Right ventricle myocardium superior (tissue), 1 donor: Measurements from ENCODE around the gene ADD1. TPM values are rescaled to one million over a fixed set of nuclear protein-coding genes. Genes with fewer than 3 reads are reported as not detected.
A peak's percentile ranks its signal among the peaks of the same experiment; 100 is the strongest.

Source experiments
- ATAC-seq: fragments of 200-7000 bp; cut with Tn5 transposase; one replicate; pipeline ENCODE4 v1.9.1; 2020; ENCODE audit warnings: mild to moderate bottlenecking; ENCODE audit not compliant: poor library complexity
- DNase-seq: peaks from one replicate; pipeline ENCODE4 v3.0.0-alpha.2; 2020
- intact Hi-C: fragments of 100-400 bp; cut with DNase I; formaldehyde crosslinking; loops from one replicate; pipeline ENCODE4 v1.11.2; 2022
- total RNA-seq: library from RNA; stranded (reverse); fragmentation: NEBNext Ultra II Directional; extraction: Animal tissue kit (Norgen Biotek cat#: 25700); gene quantifications from one replicate; pipeline ENCODE4 v1.2.1, GENCODE V29; 2021
- donor health status: DM: no; HTN: yes; CAD: no; lungs with severe emphysema.

Gene ADD1
- total RNA-seq, 1 donor from 2014 or later: 217 TPM

DNA sequence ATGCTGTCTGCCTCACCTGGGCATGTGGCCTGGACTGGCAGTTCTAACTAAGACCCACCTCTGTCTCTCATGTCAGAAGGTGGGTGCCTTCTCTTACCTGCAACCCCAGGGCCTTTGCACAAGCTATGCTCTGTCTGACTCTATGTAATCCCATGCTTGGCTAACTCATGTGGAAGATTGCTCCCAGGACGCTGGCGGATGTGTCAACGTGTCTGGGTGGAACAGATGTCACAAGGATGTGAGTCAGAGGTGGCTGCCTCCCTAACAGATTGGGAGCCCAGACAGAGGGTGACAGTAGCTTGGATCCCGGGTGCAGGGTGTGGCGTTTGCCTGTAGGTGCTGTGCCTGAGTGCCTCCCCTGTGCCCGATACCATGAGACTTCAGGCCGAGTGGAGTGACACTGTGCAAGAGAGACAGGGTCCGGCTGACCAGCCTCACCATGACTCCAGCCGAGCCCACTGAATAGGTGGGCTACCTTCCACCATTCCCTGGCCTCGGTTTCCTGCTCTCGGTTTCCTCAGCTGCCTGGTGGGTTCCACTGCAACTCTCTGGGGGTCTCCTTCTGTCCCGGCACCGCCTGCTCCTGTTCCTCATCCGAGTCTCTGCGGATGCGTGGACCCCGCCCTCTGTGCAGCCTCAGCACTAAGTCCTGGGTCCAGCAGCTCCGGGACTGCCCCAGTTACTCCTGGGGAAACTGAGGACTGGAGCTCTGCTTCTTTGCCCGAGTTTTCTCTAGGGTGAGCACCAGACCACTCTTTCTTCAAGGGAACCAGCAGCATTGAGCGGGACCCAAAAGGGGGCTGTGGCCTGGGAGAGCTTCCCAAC, 39.8 kb upstream of the ADD1 start:
- peak; percentile 63 for DNase-seq
- no peak for ATAC-seq
- intact Hi-C loops: no loop called here

DNA sequence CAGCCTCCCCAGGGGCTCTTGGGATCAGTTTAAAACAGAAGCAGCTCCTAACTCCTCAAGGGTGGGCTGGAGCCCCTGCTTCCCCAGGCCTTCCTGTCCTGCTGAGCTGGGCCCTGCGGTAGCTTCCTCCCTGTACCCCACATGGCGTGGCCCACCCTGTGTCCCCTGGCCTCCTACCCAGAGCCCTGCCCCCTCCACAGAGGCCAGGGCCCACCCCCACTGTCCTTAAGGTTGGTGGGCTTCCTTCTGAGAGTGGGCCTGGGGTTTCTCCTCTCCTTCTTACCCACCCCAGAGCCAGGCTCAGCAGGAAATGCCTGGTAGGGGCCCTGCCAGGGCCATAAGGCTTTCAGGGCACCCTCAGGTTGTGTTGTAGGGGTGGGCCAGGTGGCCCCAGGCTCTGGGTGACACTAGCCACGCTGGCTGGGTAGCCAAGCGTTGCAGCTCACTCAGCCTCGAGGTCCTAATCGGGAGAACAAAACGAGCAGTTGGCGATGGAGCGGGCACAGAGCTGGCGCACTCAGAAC, 39.1 kb upstream of the ADD1 start:
- DNase-seq: peak; percentile 43
- intact Hi-C loops: no loop called here
- no peak for ATAC-seq

DNA sequence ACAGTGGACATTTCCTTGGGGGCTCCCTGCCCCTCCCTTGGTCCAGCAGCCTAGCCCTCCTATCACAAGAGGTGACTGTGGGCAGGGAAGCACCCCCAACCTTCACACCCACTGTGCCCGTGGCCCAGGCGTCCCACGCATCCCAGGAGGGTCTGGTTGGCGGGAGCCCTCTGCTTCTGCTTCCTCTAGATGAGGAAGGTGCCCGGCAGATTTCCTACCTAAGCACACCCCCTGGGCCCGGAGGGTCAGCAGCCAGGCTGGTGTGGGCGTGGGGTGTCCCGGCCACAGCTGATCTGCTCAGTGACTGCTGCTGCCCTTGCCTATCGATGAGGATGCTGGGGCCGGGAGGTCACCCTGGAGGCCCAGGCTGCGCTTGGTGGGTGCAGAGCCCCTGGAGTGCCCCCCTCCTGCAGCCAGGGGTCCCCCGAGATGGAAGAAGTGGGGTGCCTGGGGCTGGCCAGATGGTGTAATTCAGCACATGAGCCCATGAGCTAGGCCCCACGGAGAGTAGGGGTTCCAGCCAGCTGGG, 38.6 kb upstream of the ADD1 start:
- ATAC-seq (no peak), DNase-seq (peak; percentile 46)
- intact Hi-C loops: no loop called here

DNA sequence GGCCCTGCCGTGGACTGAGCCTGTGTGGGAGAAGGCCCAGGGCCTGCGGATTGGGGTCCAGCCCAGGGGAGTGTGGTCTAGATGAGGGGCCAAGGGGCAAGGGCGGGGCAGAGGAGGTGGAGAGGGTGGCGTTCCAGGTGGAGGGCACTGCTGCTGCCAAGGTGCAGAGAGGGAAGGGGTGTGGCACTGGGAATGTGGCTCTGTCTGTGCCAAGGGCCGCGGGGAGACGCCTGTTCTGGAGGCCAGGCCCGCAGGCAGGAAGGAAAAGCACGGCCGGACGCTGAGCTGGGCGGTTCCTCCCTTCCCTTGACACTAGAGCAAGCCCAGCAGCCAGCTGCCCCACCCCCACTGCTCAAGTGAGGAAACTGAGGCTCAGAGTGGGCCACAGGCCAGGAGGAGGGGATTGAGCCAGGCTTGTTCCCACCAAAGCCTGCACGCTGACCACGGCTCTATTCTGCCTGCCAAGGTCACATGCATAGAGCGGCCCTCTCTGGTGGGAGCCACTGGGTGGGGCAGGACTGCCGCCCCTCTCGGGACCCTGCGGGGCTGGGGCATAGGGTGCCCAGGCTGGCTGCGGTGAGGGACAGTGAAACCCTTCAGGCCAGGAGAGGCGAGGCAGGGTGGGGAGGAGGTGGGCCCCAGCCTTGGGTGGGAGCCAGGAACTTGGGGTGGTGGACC, 37.8 kb upstream of the ADD1 start:
- intact Hi-C loops: no loop called here
- DNase-seq (peak; percentile 88), ATAC-seq (peak; percentile 29)

DNA sequence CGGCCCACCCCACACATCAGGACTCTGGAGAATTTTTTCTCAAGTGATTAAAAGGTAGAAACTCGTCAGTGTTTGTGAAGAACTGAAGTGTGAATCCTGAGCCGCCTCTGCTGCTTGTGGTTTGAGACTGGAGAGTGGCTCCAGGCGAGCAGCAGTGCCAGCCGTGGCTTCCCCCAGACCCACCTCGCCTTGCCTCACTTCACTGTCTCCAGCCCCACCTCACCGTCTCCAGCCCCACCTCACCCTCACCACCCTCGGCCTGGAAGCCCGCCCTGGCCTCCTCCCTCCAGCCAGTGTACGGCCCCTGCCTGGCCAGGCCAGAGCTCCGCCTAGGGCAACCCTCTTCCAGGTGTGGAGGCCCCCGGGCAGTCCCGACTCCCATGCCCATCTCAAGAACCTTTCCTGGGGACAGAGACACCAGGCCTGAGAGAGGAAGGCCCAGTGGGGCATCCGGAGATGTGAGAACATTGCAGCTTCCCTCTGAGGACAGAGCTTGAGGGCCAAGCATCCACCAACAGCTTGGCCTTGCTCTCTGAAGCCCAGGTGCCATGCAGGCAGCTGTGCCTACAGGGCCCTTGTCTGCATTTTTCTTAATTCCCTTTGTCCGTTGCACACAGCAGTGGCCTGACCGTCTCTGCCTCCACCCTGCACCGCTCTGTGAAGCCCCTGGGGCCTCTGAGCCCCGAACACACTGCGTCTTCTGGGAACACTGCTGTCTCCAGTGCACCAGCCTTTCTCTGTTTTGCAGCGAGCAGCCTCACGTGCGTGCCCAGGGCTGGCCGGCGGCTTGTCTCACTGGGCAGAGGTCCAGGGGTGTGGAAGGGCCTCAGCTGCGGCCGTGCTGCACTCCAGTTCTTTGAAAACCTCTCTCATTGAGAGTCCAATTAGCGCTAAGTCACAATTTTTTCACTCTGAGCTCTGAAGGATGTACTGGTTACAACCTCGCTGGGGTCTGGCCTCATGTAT, 37.0 kb upstream of the ADD1 start:
- DNase-seq: peak; percentile 86
- ATAC-seq: peak; percentile 66
- intact Hi-C loops: no loop called here

DNA sequence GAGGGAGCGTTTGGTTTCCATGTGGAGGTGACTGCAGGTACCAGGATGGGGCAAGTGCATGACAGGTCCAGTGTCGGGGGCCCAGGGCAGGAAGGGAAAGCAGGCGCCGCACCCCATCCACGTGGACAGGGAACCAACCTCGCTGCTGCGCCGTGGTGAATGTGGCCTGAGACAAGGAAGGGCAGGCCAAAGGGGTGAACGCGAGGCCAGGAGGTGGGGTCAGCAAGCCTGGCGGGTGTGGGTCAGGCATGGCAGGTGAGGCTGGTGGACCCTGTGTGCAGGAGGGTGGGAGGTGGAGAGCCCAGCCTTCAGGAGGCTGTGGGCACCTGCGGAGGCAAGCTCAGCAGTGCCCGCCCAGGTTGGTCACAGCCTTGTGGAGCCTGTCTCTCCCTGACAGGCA, 36.1 kb upstream of the ADD1 start:
- peak; percentile 40 for DNase-seq
- intact Hi-C loops: no loop called here
- no peak for ATAC-seq

DNA sequence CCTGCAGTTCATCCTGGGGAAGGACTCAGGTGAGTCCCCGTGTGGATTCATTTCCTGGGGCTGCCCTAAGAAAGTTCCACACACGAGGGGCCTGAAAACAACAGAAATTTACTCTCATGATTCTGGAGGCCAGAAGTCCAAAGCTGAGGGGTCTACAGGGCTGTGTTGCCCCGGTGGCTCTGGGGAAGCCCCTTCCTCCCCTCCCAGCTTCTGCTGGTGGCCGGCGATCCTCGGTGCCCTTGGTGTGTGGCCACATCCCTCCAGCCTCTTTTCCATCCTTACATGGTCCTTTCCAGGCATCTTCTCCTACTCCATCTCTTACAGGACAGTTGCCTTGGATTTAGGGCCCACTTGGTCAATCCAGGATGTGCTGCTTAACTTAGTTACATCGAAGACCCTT, 35.6 kb upstream of the ADD1 start:
- intact Hi-C loops: no loop called here
- ATAC-seq (no peak), DNase-seq (no peak)

DNA sequence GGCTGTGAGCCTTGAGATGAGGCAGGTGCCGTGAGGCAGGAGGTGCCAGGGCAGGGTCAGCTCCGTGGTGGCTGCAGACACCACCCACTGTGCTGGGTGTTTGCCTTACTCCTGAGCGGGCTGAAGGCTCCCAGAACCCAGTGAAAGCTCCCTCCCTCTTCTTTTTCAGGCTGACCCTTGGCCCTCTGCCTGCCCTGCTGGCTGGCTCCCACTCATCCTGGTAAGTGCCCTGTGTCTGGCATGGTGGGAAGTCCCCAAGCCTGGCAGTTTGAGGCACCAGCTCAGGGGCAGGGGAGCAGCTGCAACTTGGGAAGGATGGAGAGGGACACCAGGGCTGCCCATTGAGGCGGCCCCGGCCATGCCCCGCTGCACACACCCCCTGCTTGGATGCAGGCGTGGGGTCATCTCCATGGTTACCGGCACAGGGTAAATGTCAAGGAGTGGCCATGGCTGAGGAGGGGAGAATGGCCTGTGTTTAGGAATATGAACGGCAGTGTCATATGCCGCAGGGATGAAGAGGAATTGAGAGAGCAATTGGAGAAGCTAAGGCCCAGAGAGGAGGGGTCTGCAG, 33.9 kb upstream of the ADD1 start:
- ATAC-seq (peak; percentile 31), DNase-seq (peak; percentile 77)
- intact Hi-C loops: no loop called here

DNA sequence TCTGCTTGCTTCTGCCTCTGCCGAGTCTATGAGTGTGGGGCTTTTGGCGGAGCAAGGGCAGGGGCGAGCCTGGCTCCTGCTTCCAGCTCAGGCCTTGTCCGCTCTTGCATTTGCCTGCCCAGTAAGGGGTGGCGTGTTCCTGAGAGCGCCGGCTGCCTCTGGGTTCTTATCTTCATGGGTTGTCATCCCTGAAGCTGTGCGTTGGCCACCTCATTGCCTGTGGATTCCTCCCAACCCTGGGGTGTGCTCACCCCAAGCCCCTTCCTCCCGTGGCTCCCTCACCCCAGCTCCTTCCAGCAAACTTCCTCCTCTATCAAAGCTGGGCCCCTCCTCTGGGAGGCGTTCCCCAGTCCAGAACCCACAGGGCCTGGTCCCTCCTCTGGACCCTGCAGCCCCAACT, 33.3 kb upstream of the ADD1 start:
- intact Hi-C loops: no loop called here
- ATAC-seq (no peak), DNase-seq (no peak)

DNA sequence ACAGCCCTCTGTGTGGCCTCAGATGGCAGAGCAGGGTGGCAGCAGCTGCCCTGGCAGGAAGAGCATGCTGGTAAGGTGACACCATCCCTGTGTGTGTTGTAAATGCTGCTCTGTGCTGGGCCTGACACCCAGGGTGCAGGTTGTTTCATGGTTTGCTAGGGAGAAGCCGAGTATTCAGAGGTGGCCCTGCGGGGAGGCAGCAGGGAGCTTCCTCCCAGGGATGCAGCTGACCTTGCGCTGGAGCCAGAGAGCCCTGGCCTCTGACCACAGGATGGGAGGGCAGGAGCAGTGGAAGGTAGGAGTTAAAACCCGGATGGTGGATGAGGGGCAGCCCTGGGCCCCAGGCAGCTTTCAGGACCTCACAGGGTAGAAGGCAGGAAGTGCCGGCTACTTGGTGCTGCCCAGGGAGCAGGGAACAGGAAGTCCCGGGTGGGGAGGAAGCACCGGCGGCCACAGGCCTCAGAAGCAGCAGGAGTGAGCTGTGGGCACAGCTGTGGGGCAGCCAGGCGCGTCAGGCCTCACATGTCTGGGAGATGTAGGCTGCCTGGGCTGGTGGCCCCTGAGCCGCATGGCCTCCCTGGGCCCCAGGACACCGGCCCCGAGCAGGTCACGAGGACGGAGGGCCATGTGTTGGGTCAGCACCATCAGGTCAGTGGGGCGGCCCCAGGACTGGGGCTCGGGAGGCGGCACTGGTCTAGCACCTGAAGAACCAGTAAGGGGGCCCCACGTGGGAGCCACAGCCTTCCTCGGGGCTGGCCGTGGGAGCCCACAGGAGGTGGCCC, 31.6 kb upstream of the ADD1 start:
- intact Hi-C loops: no loop called here
- DNase-seq: peak; percentile 90
- ATAC-seq: peak; percentile 70

DNA sequence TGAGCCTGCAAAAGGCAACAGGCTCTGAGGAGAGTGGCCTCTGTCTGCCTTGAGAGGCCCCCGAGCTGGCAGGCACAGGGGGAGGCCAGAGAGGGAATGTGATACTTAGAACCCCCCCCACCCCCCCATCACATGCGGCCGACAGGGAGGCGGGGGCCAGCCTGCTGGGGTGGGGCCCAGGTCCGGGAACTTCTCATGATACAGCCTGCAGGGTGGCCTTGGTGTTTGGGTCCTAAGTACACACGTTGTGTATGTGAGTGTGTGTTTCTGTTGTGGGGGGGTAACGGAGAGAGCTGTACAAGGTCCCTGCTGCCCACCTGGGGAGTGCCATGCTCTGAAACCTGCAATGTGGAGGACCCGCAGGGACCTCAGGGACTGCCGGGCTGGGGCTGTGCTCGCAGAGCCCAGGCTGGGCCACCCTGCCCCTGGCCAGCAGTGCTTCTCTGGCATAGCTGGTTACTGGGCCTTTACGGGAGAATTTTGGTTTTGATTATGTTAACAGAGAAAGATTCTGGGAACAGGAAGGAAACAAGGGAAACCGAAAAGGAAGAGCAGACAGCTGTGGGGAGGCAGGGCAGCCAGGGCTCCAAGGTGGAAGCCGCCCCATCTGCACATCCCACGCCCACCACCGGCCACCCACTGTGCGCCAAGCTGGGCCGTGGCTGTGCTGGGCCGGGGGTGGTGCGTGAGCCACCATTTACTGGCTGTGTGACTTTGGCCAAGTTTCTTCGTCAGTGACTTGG, 30.9 kb upstream of the ADD1 start:
- ATAC-seq (peak; percentile 4), DNase-seq (no peak)
- intact Hi-C loops: no loop called here

DNA sequence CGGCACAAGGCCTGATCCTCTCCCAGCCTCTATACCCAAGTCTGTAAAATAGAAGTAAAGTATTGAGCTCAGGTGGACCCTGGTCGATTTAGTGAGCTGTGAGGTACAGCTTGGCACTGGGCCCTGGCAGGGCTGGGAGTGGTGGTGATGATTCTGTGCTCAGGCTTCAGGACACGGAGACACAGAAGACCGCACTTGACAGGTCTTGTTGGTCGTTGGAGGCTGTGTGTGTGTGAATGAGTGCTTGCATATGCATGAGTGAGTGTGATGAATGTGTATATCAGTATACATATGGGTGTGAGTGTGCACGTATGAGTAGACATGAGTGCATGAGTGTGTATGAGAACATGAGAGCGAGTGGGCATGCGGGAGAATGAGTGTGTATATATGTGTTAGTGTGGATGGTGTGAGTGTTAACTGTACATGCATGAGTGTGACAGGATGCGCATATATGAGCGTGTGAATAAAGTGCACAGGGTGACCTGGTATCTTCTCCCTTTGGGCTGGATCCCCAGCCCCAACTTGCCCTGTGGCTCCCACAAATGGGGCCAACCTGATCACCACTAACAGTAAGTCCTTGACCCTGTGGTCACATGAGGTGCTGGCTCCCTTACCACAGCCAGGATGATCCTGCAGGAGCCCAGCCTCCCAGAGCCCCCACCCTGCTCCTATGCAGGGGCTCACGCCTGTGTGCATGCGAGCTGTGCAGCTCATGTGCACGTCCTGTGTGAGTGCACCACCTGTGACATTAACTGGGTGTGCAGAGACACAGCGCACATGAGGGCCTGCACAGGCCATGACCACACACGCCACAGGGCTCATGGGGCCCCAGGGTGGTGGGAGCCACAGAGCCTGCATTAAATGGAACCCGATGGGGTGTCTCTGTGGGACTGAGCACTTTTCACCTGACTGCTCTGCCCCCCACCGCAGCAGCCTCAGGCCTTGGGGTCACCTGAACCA, 29.9 kb upstream of the ADD1 start:
- DNase-seq: no peak
- intact Hi-C loops: no loop called here
- ATAC-seq: no peak

DNA sequence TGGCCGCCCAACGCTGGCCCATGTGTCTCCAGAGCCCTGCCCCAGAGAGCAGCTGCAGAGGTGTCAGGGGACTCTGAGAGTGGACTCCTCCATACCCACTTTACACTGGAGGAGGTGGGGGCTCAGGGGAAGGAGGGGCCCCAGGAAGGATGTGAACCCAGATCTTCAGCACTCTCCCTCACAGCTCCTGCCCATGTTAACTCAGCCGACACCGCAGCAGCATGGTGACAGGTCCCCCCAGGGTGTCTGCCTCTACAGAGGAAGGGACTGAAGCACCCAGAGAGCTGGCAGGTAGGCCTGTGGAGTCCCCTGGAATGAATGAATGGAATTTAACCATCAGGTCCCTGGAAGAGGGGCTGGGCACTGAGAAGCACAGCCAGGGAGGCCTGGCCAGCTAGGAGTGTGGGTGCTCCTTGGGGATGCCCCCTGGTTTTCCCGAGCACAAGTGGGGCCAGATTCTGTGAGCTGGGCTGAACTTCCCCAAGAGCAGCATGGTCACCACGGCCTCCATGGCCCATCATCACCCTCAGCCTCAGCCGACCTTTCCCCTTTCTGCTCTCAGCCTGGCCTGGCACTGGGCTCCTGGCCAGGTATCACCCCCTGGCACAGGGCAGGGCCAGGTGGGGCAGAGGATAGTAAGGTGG, 28.9 kb upstream of the ADD1 start:
- intact Hi-C loops: no loop called here
- ATAC-seq: no peak

DNA sequence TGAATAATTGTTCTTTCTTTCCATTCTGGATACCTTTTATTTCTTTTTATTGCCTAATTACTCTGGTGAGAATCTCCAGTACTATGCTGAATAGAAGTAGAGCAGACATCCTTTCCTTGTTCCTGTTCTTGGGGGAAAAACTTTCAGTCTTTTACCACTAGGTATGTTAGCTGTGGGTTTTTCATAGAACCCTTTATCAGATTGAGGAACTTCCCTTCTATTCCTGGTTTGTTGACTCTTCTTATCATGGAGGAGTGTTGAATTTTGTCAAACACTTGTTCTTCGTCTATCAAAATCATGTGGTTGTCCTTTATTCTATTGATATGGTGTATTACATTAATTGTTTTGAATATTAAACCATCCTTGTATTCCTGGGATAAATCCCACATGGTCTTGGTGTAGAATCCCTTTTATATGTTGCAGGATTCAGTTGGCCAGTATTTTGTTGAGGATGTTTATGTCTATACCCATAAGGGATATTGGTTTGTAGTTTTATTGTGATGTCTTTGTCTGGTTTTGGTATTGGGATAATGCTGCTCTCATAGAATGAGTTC, 27.2 kb upstream of the ADD1 start:
- intact Hi-C loops: no loop called here
- no peak for ATAC-seq
- DNase-seq: no peak

More for the DNA sequence above, 28.9 kb upstream of the ADD1 start:
- DNase-seq: no peak

DNA sequence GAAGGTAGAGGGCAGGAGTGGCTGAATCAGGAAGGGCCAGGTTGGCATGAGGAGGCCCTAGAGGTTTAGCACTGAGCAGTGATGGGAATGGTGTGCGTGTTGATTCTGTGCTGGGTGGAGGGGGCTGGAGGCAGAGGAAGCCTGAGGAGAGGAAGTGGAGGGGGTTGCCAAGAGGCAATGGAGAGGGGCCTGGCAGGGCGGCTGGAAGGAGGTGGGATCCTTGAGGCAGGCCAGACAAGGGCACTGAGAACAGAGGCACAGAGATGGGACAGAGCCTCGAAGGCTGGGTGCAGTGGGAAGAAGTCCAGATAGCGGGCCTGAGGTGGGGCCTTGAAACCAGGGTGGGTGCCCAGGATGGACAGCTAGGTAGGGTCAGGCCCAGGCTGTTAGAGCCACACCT, 26.5 kb upstream of the ADD1 start:
- DNase-seq: no peak
- ATAC-seq: no peak

More for the DNA sequence above, 26.5 kb upstream of the ADD1 start:
- intact Hi-C loops: no loop called here
